ENCODE data around the gene ACSL3. TPM values are rescaled to one million over a fixed set of nuclear protein-coding genes. Genes with fewer than 3 reads are reported as not detected.

Gene ACSL3
- total and polyA plus RNA-seq, 2 donors (not counting 1 experiment from before 2014, with no cell fraction given), result 6.7 to 46.0 TPM

DNA sequence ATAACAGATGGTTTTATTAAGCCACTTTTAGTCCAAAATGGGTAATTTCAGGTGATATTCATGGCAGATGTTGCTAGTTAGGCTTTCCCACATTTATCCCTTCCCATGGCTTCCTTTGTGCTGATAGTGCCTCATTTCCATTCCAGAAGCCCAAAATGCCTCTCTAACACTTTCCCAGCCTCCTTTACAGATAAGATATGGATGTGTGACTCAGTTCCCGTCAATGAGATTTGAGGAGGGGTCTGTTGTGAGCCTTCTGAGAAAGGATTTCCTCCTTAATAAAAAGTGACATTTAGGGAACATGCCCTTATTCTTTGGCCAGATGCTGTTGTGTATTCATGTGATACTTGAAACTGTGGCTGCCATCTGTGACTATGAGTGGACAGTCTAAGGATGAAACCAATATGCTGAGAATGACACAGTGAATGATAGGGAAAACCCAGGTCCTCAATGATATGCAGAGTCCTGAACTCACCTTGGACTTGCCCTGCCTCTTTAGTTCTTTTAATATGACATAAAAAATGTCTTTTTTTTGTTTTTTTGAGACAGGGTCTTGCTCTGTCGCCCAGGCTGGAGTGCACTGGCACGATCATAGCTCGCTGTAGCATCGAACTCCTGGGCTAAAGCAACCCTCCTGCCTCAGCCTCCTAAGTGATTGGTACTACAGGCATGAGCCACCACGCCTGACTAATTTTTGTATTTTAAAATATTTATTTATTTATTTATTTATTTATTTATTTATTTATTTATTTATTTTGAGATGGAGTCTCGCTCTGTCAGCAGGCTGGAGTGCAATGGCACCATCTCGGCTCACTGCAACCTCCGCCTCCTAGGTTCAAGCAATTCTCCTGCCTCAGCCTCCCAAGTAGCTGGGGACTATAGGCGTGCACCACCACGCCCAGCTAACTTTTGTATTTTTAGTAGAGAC, 5.8 kb upstream of the ACSL3 start:
- Histone ChIP-seq H3K27me3 (replicated peaks in 1 of 4; ENCODE audit: control extremely low read depth in 1 of 4, control insufficient read depth in 3 of 4, insufficient read depth in 4 of 4, low read length in 3 of 4) (no peaks in the 10 kb centered on the region), H3K4me3 (ENCODE audit: control extremely low read depth in 1 of 5, extremely low read depth in 1 of 5, insufficient read depth in 1 of 5, low read depth in 2 of 5, low read length in 4 of 5) (no peak overlapping the region), H3K9me3 (ENCODE audit: control extremely low read depth in 1 of 3, control insufficient read depth in 2 of 3, insufficient read depth in 1 of 3, low read length in 2 of 3) (peaks cover 0 to 1% (median 0%) of the 10 kb centered on the region in 3 donors), H3K4me1 (ENCODE audit: control insufficient read depth in 2 of 2, insufficient read depth in 2 of 2, low read length in 2 of 2) (peaks cover 3 to 4% of the 10 kb centered on the region in 2 donors), H3K4me2 (replicated peaks; ENCODE audit: low read depth, low read length, poor library complexity, severe bottlenecking) (no peak overlapping the region), H3K27ac (ENCODE audit: low read length in 2 of 2) (no peak overlapping the region), H2AFZ (ENCODE audit: insufficient read depth, low read depth, low read length, poor library complexity, severe bottlenecking) (no peak overlapping the region), H3K9ac (ENCODE audit: low read length) (no peak overlapping the region), H3K79me2 (ENCODE audit: control insufficient read depth, insufficient read depth, low read length) (no peaks in the 10 kb centered on the region), H4K20me1 (ENCODE audit: control insufficient read depth, insufficient read depth, low read length, poor library complexity, severe bottlenecking) (no peaks in the 10 kb centered on the region), H3K36me3 (replicated peaks in 1 of 2; ENCODE audit: control extremely low read depth in 1 of 2, control insufficient read depth in 1 of 2, extremely low read depth in 1 of 2, insufficient read depth in 2 of 2, low read length in 1 of 2) (no peaks in the 10 kb centered on the region)
- intact Hi-C loops (cut with micrococcal nuclease), result no loop called here
- Mint-ChIP-seq H3K9me3 (ENCODE audit: insufficient read depth) (no peaks in the 10 kb centered on the region), H3K27ac (no peak overlapping the region), H3K4me1 (peaks cover 4% of the 10 kb centered on the region), H3K27me3 (no peaks in the 10 kb centered on the region), H3K4me3 (no peak overlapping the region)
- TF ChIP-seq EZH2 (IDR thresholded peaks at IDR 0.05; ENCODE audit: borderline replicate concordance, insufficient read depth, low read depth, low read length, poor library complexity, severe bottlenecking), result no peak
- TF ChIP-seq, protein P1, sequence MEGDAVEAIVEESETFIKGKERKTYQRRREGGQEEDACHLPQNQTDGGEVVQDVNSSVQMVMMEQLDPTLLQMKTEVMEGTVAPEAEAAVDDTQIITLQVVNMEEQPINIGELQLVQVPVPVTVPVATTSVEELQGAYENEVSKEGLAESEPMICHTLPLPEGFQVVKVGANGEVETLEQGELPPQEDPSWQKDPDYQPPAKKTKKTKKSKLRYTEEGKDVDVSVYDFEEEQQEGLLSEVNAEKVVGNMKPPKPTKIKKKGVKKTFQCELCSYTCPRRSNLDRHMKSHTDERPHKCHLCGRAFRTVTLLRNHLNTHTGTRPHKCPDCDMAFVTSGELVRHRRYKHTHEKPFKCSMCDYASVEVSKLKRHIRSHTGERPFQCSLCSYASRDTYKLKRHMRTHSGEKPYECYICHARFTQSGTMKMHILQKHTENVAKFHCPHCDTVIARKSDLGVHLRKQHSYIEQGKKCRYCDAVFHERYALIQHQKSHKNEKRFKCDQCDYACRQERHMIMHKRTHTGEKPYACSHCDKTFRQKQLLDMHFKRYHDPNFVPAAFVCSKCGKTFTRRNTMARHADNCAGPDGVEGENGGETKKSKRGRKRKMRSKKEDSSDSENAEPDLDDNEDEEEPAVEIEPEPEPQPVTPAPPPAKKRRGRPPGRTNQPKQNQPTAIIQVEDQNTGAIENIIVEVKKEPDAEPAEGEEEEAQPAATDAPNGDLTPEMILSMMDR (IDR thresholded peaks at IDR 0.05), result no peak
- ChIA-PET POLR2A (no interaction called here), CTCF (no interaction called here)
- DNase-seq (no peak), ATAC-seq (ENCODE audit: low read depth) (no peak)
- WGBS (ENCODE audit: insufficient coverage), result 93% methylated on average over 3 of the region's 11 CpGs
